Kidney (tissue), 14 donors: Measurements from ENCODE around the gene NID1. TPM values are rescaled to one million over a fixed set of nuclear protein-coding genes. Genes with fewer than 3 reads are reported as not detected.

ENCODE experiments used
- DNase-seq, 5 donors: peaks; one replicate each; pipeline ENCODE4 v3.0.0-alpha.2; 2013 to 2020
- FAIRE-seq: peaks from 2 replicates; lab custom pipeline; 2012; peaks lifted over from hg19 to GRCh38; lab: Jason Lieb, UNC
- H3K27ac ChIP-seq, 2 donors: one replicate each; pipeline ENCODE4 v1.7.0; 2013; ENCODE audit warnings: low read depth in 2 of 2, low read length in 2 of 2, inconsistent platforms in 1 of 2
- H3K27me3 ChIP-seq: one replicate; pipeline ENCODE4 v1.7.1; 2013; ENCODE audit warnings: low read length, inconsistent platforms; ENCODE audit not compliant: control insufficient read depth, insufficient read depth
- H3K36me3 ChIP-seq, 3 donors: one replicate each; pipeline versions ENCODE4 v1.7.0 to v1.7.1; 2013; ENCODE audit warnings: low read length in 3 of 3, control low read depth in 1 of 3, inconsistent platforms in 1 of 3; ENCODE audit not compliant: insufficient read depth in 3 of 3, control insufficient read depth in 2 of 3
- H3K4me1 ChIP-seq, 3 donors: one replicate each; pipeline versions ENCODE4 v1.7.0 to v1.7.1; 2013; ENCODE audit warnings: low read length in 3 of 3, inconsistent platforms in 1 of 3, low read depth in 1 of 3; ENCODE audit not compliant: control insufficient read depth in 2 of 3, insufficient read depth in 2 of 3
- H3K4me3 ChIP-seq, 3 donors: one replicate each; pipeline versions ENCODE4 v1.7.0 to v1.8.1; 2013; ENCODE audit warnings: low read length in 3 of 3, control low read depth in 1 of 3, inconsistent platforms in 1 of 3
- H3K9ac ChIP-seq, 3 donors: one replicate each; pipeline versions ENCODE4 v1.7.0 to v1.7.1; 2013; ENCODE audit warnings: low read length in 3 of 3, control low read depth in 1 of 3, inconsistent platforms in 1 of 3
- H3K9me3 ChIP-seq, 3 donors: one replicate each; pipeline versions ENCODE4 v1.7.0 to v1.7.1; 2013; ENCODE audit warnings: low read length in 3 of 3, control low read depth in 1 of 3, inconsistent platforms in 1 of 3; ENCODE audit not compliant: control insufficient read depth in 2 of 3, insufficient read depth in 1 of 3
- intact Hi-C: fragments of 100-400 bp; cut with DNase I; formaldehyde crosslinking; loops from one replicate; pipeline ENCODE4 v1.11.1; 2022
- polyA plus RNA-seq: library from polyadenylated mRNA; stranded (reverse); fragments of 350-450 nt; fragmentation: Illumina TruSeq; extraction: RNeasy Lipid Tissue Mini Kit (QIAGEN cat#74804); gene quantifications from one replicate; pipeline ENCODE4 v1.2.3, GENCODE V29; 2014; ENCODE audit warnings: low read depth, low replicate concordance; ENCODE audit not compliant: insufficient read depth
- total RNA-seq: library from RNA; stranded (reverse); fragmentation: NEBNext Ultra II Directional; extraction: Animal tissue kit (Norgen Biotek cat#: 25700); gene quantifications from one replicate; pipeline ENCODE4 v1.2.1, GENCODE V29; 2021
- TF ChIP-seq, protein P1 (sequence below): IDR thresholded peaks from 3 replicates; pipeline ENCODE4 v1.5.1; 2012; ENCODE audit warnings: mild to moderate bottlenecking, moderate library complexity, borderline replicate concordance; ENCODE audit not compliant: insufficient read depth; ENCODE audit errors: extremely low read depth
- donor health status: control.
- donor health status: control.
- donor health status: control.
- donor health status: control.
- donor health status: control.
- donor health status: DM: yes; HTN: yes; CAD: no.
- donor health status: Normal renal cell carcinoma (clear cell type).

The NID1 gene
- total and polyA plus RNA-seq, 2 donors from 2014 or later = 7.4 to 70.1 TPM

DNA sequence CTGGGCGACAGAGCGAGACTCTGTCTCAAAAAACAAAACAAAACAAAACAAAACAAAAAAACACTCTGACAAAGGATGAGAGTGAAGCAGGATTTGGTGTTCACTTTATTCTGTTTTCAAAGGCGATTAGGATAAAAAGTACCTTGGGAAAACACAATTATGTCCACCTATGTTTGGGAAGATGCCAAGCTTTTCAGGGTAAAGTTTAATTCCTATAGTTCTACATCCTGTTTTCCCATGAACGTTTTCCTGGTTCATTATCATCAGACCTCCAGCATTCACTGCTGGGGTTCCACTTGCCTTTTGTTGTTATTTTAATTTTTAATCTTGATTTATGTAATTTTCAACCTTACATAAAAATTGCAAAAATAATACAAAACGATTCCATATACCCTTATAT, 4.9 kb upstream of the NID1 start:
- Histone ChIP-seq H3K9ac (no peak overlapping the region), H3K36me3 (no peaks in the 10 kb centered on the region), H3K27me3 (no peaks in the 10 kb centered on the region), H3K4me1 (peaks cover 0 to 5% (median 3%) of the 10 kb centered on the region in 3 donors), H3K9me3 (peaks cover 0 to 2% (median 0%) of the 10 kb centered on the region in 3 donors), H3K4me3 (no peak overlapping the region), H3K27ac (no peak overlapping the region)
- intact Hi-C loops = no loop called here
- FAIRE-seq = no peak
- TF ChIP-seq, protein P1, sequence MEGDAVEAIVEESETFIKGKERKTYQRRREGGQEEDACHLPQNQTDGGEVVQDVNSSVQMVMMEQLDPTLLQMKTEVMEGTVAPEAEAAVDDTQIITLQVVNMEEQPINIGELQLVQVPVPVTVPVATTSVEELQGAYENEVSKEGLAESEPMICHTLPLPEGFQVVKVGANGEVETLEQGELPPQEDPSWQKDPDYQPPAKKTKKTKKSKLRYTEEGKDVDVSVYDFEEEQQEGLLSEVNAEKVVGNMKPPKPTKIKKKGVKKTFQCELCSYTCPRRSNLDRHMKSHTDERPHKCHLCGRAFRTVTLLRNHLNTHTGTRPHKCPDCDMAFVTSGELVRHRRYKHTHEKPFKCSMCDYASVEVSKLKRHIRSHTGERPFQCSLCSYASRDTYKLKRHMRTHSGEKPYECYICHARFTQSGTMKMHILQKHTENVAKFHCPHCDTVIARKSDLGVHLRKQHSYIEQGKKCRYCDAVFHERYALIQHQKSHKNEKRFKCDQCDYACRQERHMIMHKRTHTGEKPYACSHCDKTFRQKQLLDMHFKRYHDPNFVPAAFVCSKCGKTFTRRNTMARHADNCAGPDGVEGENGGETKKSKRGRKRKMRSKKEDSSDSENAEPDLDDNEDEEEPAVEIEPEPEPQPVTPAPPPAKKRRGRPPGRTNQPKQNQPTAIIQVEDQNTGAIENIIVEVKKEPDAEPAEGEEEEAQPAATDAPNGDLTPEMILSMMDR = no peak
- DNase-seq = no peak

DNA sequence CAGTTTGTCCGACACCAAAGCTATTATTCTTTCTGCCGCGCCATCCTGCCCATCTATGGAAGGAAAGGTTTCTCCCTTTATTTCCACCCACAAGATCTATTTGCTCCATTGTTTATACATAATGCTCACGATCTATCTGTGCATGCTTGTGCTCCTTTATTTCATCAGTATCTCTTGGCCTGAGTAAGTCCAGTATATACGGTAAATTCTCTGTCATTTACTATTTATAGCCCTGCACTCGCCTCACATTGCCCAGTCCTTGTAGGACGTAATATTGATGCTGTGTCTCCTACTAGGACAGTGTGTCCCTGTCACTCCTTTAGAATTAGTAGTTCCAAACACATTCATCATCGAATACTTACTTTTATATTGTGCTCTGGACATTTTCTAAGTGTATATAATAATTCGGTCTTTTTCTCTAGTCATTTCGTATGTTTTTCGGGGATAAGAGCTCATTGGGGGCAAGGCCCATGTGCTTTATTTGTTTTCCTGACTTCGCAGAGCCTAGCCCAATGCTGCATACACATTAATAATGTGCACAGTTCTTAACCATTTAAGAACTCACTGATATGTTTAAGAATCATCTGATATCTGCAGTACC, 3.1 kb upstream of the NID1 start:
- Histone ChIP-seq H3K9ac (no peak overlapping the region), H3K4me3 (peak overlapping the region in 1 of 3 donors; percentile 17), H3K4me1 (peaks cover 0 to 6% (median 5%) of the 10 kb centered on the region in 3 donors), H3K27me3 (no peaks in the 10 kb centered on the region), H3K9me3 (peaks cover 0 to 2% (median 0%) of the 10 kb centered on the region in 3 donors), H3K27ac (peak overlapping the region in 1 of 2 donors; percentile 62), H3K36me3 (no peaks in the 10 kb centered on the region)
- intact Hi-C loops = no loop called here
- peak in 3 of 5 donors; percentile 18 to 69 (median 40) for DNase-seq
- TF ChIP-seq, protein P1 = no peak
- no peak for FAIRE-seq

DNA sequence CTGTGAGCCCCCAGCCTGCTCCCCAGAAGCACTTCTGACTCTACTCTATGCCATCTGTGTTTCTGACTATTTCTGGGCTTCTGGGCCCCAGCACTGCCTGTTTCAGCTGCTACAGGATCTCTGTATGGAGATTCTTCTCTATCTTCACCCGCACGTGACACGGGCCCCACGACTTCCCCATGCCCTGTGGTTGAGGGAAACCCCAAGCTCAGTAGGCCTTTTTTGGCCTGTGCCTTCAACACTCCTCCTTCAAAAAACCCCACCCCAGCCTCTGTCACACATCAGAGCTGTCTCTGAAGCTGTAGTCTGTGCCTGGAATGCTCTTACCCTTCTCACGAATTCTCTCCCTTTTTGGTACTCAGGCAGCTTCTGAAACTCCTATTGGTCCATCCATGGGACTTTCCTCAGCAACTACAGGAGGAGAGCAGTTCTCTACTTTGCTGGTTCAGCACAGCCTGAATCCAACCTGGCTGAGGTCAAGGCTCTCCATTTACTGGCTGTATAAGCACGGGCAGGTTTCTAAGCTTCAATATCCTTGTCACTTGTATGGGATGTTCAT, 2.0 kb upstream of the NID1 start:
- Histone ChIP-seq H3K27ac (peak overlapping the region; percentile 60 to 96), H3K27me3 (no peaks in the 10 kb centered on the region), H3K36me3 (no peaks in the 10 kb centered on the region), H3K4me1 (peaks cover 0 to 9% (median 5%) of the 10 kb centered on the region in 3 donors), H3K9me3 (peaks cover 0 to 2% (median 0%) of the 10 kb centered on the region in 3 donors), H3K9ac (no peak overlapping the region), H3K4me3 (no peak overlapping the region)
- intact Hi-C loops = no loop called here
- DNase-seq = peak in 1 of 5 donors; percentile 30
- no peak for FAIRE-seq
- TF ChIP-seq, protein P1 = no peak
